HG03196 (cell line): ENCODE measurements around the gene SYVN1.

Experiments used
- ATAC-seq: cut with Tn5 transposase; IDR thresholded peaks from one replicate; pipeline ENCODE4 v1.9.1; 2021; ENCODE audit not compliant: unreplicated experiment

SYVN1 gene

GRCh38 chr11:65112546-65113360, 21.6 kb downstream of the SYVN1 start:
- ATAC-seq = no peak

- peak; percentile 55 for ATAC-seq
Observed at GRCh38 chr11:65111744-65112545, 22.4 kb downstream of the SYVN1 start, which contains the start of gene TM7SF2. Gene TM7SF2, plus strand, starts transcription at chr11:65111872. Its CDS starts 144 bp downstream, at chr11:65112016.

GRCh38 chr11:65111159-65111743, 23.1 kb downstream of the SYVN1 start:
- no peak for ATAC-seq

GRCh38 chr11:65110354-65110861, 23.9 kb downstream of the SYVN1 start:
- ATAC-seq = peak; percentile 30

- no peak for ATAC-seq
Observed at GRCh38 chr11:65109231-65110198, 24.8 kb downstream of the SYVN1 start.

GRCh38 chr11:65108469-65109123, 25.7 kb downstream of the SYVN1 start:
- no peak for ATAC-seq

- ATAC-seq = no peak
Observed at GRCh38 chr11:65107751-65108468, 26.4 kb downstream of the SYVN1 start.

GRCh38 chr11:65107078-65107477, 27.2 kb downstream of the SYVN1 start:
- no peak for ATAC-seq

- no peak for ATAC-seq
Observed at GRCh38 chr11:65104628-65105027, 29.7 kb downstream of the SYVN1 start.

- no peak for ATAC-seq
Observed at GRCh38 chr11:65103476-65103875, 30.8 kb downstream of the SYVN1 start.

GRCh38 chr11:65102142-65103095, 31.9 kb downstream of the SYVN1 start:
- ATAC-seq = no peak

- ATAC-seq = no peak
Observed at GRCh38 chr11:65100674-65101350, 33.5 kb downstream of the SYVN1 start.

- ATAC-seq = no peak
Observed at GRCh38 chr11:65096926-65097325, 37.4 kb downstream of the SYVN1 start.

- peak; percentile 67 for ATAC-seq
Observed at GRCh38 chr11:65095974-65096806, 38.1 kb downstream of the SYVN1 start, which contains the start of gene VPS51. Gene VPS51, plus strand, starts transcription at chr11:65096214. Its CDS starts 37 bp downstream, at chr11:65096251.

- ATAC-seq = no peak
Observed at GRCh38 chr11:65095427-65095826, 38.9 kb downstream of the SYVN1 start.

GRCh38 chr11:65090628-65091027, 43.7 kb downstream of the SYVN1 start:
- no peak for ATAC-seq
